Measurements from ENCODE around the gene MAZ. TPM values are rescaled to one million over a fixed set of nuclear protein-coding genes. Genes with fewer than 3 reads are reported as not detected.

The MAZ gene
- total and polyA plus RNA-seq, 2 of the 13 experiments (the other 11 are each of a cell fraction or from before 2014, with no cell fraction given) = 203 to 277 TPM

GRCh38 chr16:29825145-29826044 is 19.1 kb downstream of the MAZ start:
- intact Hi-C loops (cut with micrococcal nuclease; ENCODE audit: unreplicated experiment) = loop anchor here (5.0 kb wide), 1 partner anchor 37 kb away; the partner anchor contains the start of gene CDIPT
- DNase-seq (ENCODE audit: low spot score) (no peak), ATAC-seq (peak; percentile 2; the same call in 2 of the 3 replicates), FAIRE-seq (no peak)
- BruUV-seq (replicated peaks) = no TSS peak
- Histone ChIP-seq H3K27ac (ENCODE audit: extremely low read length, insufficient read depth, low read length) (peak overlapping the region; percentile 16), H3K4me2 (ENCODE audit: low read depth, low read length) (peak overlapping the region; percentile 38), H2AFZ (ENCODE audit: low read length) (no peak overlapping the region), H3K27me3 (ENCODE audit: control insufficient read depth in 1 of 2, insufficient read depth in 2 of 2, low read length in 2 of 2) (no peaks in the 10 kb centered on the region), H3K4me3 (replicated peaks in 1 of 3; ENCODE audit: insufficient read depth in 1 of 3, low read depth in 2 of 3, low read length in 3 of 3) (no peak overlapping the region), H3K79me2 (ENCODE audit: insufficient read depth, low read length) (peaks cover 7% of the 10 kb centered on the region), H3K9ac (ENCODE audit: insufficient read depth, low read depth, low read length) (peak overlapping the region; percentile 14), H3K4me1 (ENCODE audit: insufficient read depth, low read length) (peaks cover 100% of the 10 kb centered on the region), H3K9me3 (ENCODE audit: low read length) (no peaks in the 10 kb centered on the region), H3K36me3 (replicated peaks in 1 of 2; ENCODE audit: control insufficient read depth in 1 of 2, insufficient read depth in 2 of 2, low read length in 2 of 2) (no peaks in the 10 kb centered on the region), H4K20me1 (ENCODE audit: insufficient read depth, low read length) (no peaks in the 10 kb centered on the region)
- ChIA-PET POLR2A (interaction anchor here (1.1 to 6.6 kb wide), 8 partner anchors 6 to 74 kb away, joined by 3 to 145 read pairs (median 9); partner anchors contain the start of genes CDIPT, MAZ, MVP and PAGR1), CTCF (ENCODE audit: low intra/inter-chr PET ratio, low total read pairs) (no interaction called here)
- in situ Hi-C loops (cut with HindIII; ENCODE audit: extremely low pct_ligation_motif_present, low pct_unique_long_range_greater_than_20kb) = no loop called here
- WGBS (ENCODE audit: low lambda C conversion rate) = 82% methylated on average over 10 of the region's 10 CpGs
- TF ChIP-seq ZNF331 (CRISPR knock-in tag; IDR thresholded peaks at IDR 0.05) = peak; percentile 21; the same call in 1 of the 2 replicates
- TF ChIP-seq BCL3 (CRISPR knock-in tag; IDR thresholded peaks at IDR 0.05) = no peak
- TF ChIP-seq ZNF639 (CRISPR knock-in tag; conservative IDR thresholded peaks at IDR 0.05) = no peak
- no peak for TF ChIP-seq ZNF20 (CRISPR knock-in tag; IDR thresholded peaks at IDR 0.05)
- TF ChIP-seq CREBL2 (CRISPR knock-in tag; IDR thresholded peaks at IDR 0.05; ENCODE audit: borderline replicate concordance) = no peak
- TF ChIP-seq ZFYVE20 (CRISPR knock-in tag; IDR thresholded peaks at IDR 0.05; ENCODE audit: borderline replicate concordance, low read depth) = no peak
- TF ChIP-seq SRY (CRISPR knock-in tag; IDR thresholded peaks at IDR 0.05) = 0 out of 2 replicates have a peak, but pooled peaks have one; percentile 11
- TF ChIP-seq ZNF788 (CRISPR knock-in tag; IDR thresholded peaks at IDR 0.05; ENCODE audit: borderline replicate concordance) = no peak
- peak; percentile 57 for TF ChIP-seq PATZ1 (CRISPR knock-in tag; IDR thresholded peaks at IDR 0.05)
- TF ChIP-seq CSRNP1 (CRISPR knock-in tag; IDR thresholded peaks at IDR 0.05) = no peak
- peak; percentile 33; the same call in 1 of the 2 replicates for TF ChIP-seq MTA1 (CRISPR knock-in tag; IDR thresholded peaks at IDR 0.05; ENCODE audit: borderline replicate concordance)
- 0 out of 2 replicates have a peak, but pooled peaks have one; percentile 3 for TF ChIP-seq LBX2 (CRISPR knock-in tag; IDR thresholded peaks at IDR 0.05; ENCODE audit: borderline replicate concordance)
- 0 out of 2 replicates have a peak, but pooled peaks have one; percentile 53 for TF ChIP-seq MXD3 (CRISPR knock-in tag; IDR thresholded peaks at IDR 0.05)
- TF ChIP-seq MYC (CRISPR knock-in tag; IDR thresholded peaks at IDR 0.05; ENCODE audit: borderline replicate concordance) = no peak

Data from HepG2 (cell line).